Dedifferentiated amniotic fluid mesenchymal stem cell (primary cell): ENCODE measurements around the gene LIN28A.

Experiments used
- DNase-seq: peaks from one replicate; pipeline ENCODE4 v3.0.0-alpha.2; 2016; ENCODE audit errors: extremely low spot score

LIN28A gene

DNA sequence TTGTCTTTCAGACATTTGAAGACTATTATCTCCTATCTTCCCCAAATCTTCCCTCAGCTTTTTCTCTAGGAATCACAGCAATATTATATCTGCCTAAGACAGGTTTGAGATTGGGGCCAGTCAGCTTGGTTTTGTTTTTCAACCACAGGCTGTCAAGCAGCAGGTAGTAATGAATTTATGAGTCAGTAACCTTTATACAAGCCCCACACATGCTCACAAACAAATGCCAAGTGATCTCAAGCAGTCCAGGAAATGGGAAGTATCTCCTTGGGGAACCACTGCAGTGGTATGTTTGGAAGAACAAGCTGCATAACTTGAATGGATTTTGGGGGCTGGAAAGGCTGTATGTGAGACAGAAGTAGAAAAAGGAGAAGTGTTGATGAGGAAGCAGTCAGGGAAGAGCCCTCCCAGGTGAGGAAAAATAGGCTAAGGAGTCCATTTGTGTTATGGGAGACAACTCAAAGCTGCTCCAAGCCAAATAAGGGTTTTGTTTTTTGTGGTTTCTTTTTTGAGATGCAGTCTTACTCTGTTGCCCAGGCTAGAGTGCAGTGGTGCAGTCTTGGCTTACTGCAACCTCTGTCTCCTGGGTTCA lies 23.6 kb downstream of the LIN28A start:
- no peak for DNase-seq

DNA sequence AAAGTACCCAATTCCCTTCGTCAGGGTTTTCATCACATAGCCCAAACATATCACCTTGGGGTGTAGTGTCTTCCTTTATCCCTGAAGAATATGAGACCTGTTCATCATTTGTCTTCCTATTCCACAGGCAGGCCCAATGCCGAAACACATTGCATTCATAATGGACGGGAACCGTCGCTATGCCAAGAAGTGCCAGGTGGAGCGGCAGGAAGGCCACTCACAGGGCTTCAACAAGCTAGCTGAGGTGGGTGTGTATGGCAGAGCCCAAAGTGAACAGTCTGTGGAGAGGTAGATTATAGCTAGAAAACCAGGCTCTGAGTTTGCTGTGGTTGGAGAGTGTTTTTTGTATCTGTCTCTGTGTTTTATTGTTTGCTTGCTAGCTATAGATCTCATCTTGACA lies 27.4 kb downstream of the LIN28A start:
- no peak for DNase-seq

DNA sequence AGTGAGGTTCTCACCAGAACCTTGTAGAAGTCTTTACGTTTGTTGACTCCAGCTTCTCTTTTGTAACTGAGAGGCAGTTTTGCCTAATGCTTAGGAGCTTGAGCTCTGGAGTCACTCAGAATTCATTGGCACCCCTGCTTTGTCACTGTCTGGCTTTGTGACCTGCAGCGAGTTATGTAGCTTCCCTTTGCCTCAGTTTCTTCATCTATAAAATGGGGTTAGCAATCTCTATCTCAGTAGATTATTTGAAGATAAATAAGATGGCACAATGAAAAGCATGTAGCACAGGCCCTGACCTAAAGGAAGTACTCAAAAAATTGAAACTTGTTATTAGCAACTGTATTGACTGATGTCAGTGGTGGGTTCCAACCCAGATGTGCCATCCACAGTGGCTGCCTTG lies 29.6 kb downstream of the LIN28A start:
- DNase-seq: no peak

DNA sequence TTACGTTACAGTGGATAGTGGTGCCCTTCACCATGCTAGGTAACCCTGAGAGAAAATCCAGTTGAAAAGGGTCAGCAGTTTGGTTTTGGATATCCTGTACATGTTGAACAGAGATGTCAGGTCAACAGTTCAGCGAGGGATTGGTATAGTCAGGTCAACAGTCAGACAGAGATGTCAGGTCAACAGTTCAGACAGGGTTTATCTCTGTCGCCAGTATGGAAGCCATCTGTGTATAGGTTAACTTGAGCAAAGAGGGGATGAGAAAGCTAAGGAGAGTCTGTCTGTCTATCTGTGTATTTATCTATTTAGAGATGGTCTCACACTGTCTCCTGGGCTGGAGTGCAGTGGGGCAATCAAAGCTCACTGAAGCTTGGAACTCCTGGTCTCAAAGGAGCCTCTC lies 39.3 kb downstream of the LIN28A start:
- DNase-seq: no peak

DNA sequence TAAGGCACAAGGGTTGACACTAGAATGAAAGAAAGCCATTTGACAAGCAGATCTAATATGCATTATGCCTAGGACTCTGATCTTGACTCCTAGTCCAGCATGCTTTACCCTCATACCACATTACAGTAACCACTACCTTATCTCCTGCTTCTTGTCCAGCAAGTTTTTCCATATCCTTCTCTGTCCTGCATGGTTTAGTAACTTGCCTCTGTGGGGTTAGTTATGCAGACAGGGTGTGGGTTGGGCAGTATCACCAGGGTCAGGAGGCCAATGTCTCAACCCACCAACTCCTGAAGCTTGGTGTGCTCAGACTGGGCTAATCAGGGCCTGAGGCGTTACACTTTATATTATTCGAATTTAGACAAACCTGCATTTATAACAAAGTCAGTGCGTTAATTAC lies 40.3 kb downstream of the LIN28A start:
- DNase-seq: no peak

DNA sequence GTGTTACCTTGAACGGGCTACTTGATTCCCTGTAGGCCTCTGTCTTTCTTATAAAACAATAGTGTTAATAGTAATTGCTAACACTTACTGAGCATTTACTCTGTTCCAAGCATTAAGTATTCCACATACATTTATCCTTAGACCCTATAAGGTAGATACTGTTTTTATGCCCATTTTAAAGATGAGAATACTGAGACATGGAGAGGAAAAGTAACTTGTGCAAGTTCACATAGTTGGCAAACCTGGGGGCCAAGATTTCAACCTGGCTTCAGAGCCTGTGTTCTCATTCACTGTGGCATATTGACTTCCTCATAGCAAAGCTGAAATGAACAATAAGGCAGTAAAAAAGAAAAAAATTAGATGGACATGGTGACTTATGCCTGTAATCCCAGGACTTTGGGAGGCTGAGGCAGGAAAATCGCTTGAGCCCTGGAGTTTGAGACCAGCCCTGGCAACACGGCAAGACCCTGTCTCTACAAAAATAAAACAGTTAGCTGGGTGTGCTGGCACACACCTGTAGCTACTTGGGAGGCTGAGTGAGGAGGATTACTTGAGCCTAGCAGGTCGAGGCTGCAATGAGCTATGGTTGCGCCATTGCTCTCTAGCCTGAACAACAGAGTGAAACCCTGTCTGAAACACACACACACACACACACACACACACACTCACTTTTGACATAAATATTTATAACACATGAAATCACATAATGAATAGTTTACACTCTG lies 42.0 kb downstream of the LIN28A start:
- no peak for DNase-seq

DNA sequence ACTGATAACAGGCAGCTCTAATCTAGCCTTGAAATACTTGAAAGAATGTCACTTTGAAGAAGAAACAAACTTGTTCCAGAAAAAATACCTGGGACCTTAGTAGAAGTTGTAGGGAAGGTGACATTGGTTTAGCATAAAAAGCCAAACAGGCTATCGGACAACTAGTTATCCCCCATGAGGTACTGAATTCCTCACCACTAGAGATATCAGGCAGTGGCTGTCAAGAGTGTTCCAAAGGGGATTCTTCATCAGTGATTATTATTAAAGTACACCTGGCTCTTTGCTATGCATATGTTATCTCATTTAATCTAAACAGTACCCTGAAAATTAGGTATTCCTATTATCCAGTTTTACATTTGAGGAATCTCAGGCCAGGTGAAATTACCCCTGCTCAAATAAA lies 48.5 kb downstream of the LIN28A start:
- no peak for DNase-seq

DNA sequence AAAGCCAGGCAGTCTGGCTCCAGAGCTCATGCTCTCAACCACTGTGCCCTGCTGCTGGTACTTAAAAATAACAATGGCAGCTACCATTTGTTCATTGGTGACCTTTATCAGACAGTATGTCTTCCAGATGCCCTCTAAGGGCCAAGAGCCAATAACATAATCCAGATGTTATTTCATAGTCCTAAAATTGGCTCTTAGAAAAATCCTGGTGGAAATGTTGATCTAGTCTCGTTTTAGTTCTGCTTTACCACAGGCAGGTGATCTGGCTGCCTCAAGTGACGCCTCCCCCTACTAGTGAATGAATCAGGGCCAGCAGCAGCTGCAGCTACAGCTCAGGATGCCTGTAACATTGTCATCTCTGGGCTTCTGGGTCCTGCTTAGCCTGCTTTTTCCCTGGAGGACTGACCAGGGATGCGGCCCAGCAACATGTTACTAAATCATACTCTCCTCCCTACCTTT lies 49.0 kb downstream of the LIN28A start:
- no peak for DNase-seq

DNA sequence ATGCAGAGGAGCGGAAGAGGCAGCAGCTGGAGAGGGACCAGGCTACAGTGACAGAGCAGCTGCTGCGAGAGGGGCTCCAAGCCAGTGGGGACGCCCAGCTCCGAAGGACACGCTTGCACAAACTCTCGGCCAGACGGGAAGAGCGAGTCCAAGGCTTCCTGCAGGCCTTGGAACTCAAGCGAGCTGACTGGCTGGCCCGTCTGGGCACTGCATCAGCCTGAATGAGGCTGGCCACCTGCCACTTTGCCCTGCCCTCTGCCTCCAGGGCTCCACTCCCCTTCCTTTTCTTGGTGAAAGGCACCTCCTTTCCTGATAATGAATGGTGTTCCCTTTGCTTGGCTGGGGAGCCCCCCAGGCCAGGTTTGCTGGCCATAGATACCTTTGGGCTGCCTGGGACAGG lies 58.3 kb downstream of the LIN28A start:
- DNase-seq: no peak

DNA sequence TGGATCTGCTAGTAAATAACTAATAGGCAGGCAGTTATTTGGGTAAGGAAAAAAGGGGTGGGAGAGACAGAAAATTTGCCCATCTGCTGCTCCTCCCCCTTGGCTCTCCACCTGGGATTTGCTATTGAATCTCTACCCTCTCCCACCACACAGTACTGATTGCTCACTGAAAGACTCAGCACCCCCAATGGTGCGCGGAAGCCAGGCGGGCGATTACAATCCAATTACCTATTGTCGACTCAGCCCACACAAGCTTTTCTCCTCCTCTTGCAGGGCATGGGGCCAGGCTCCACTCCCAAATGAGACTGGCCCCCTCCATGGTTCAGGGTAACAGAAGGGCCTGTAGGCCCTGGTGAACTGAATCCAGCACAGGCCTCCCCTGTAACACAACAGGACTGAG lies 58.9 kb downstream of the LIN28A start:
- no peak for DNase-seq

DNA sequence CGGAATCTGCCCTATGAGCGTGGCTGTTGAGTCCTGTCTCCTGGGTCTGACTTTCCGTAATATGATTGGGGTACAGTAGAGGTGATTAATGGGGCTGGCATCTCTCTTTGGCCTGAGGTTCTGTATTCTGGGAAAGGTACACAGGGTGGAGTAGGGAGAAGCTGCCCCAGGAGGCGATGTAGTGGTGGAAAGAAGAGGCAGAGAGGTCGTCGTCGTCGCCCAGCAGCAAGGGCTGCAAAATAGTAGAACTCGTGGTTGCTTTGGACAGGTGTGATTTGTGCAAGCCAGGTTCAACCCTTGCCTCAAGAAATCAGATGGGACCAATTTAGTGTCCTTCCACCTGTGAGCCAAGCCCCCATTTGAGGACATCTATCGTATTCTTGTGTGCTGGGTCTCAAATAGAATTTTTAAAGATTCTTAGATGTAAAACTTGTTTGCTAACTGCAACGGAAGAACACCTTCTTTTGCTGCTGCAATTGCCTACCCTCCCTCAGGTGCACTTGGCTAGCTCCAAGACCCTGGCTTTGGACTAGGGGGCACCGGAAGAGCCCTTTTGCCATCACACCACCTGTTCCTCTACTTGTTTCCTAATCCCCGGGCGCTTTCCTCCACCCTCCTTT lies 60.4 kb downstream of the LIN28A start:
- DNase-seq: no peak

DNA sequence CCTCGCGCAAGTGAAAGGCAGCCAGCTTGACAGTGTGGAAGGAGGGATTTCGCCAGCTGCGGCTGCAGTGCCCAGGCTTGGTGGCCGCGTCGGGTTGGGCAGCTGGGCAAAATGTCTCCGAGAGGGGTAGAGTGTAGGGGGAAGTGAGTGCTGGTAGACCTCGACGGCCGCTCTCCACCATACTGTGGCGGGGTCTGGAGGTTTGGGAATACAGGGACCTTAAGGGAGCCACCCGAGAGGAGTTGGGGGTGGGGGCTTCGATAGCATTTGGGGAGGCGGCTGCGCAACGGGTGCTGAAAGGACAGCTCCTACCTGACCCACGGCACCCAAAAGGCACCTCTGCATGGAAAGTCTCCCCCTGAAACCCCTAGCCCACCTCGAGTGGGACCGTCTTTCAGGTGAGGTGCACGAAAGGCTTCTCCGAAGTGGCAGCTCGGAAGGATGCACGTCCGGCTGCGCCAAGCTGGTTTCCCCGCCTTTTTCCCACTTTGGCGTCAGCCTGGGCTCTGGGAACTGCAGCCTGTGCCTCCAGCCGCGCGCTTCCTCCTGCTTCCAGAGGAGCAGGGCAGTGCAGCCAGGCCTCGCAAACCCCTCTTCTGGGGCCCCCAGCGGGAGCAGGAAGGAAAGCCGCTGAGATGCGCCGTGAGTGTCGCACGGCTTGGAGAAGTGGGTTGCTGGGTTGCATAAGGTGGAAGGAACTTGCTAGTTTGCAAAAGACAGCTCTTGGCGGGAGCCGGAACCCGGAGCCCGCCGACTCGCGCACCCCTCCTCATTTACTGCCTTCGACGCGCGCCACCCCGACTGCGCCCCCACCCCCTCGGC lies 61.1 kb downstream of the LIN28A start:
- peak; percentile 34 for DNase-seq

DNA sequence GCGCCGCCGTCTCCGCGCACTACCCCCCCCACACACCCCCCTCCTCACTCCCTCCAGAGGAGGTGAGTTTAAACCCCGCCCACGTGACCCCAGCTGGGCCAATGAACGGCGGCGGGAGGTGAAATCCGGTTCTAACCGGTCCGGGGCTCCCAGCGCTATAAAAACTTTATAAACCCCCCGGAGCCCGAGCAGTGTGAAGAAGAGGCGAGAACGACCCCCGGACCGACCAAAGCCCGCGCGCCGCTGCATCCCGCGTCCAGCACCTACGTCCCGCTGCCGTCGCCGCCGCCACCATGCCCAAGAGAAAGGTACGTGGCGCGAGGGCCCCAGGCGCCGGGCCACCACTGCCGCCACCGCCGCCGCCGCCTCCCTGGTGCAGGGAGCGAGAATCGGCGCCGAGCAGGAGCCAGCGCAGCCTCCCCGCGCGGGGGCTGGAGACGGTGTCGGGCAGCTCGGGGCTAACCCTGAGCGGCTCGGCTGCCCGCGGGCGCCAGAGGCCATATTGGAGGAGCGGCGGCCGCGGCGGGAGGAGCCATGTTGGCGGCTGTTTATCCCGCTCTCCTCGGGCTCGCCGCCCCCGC lies 61.8 kb downstream of the LIN28A start, which contains the start of gene HMGN2:
TSS of gene HMGN2 (plus strand) at position 121 of the 581 bp plus-strand sequence. CDS start at position 294, 173 bp downstream.
- peak; percentile 85 for DNase-seq

DNA sequence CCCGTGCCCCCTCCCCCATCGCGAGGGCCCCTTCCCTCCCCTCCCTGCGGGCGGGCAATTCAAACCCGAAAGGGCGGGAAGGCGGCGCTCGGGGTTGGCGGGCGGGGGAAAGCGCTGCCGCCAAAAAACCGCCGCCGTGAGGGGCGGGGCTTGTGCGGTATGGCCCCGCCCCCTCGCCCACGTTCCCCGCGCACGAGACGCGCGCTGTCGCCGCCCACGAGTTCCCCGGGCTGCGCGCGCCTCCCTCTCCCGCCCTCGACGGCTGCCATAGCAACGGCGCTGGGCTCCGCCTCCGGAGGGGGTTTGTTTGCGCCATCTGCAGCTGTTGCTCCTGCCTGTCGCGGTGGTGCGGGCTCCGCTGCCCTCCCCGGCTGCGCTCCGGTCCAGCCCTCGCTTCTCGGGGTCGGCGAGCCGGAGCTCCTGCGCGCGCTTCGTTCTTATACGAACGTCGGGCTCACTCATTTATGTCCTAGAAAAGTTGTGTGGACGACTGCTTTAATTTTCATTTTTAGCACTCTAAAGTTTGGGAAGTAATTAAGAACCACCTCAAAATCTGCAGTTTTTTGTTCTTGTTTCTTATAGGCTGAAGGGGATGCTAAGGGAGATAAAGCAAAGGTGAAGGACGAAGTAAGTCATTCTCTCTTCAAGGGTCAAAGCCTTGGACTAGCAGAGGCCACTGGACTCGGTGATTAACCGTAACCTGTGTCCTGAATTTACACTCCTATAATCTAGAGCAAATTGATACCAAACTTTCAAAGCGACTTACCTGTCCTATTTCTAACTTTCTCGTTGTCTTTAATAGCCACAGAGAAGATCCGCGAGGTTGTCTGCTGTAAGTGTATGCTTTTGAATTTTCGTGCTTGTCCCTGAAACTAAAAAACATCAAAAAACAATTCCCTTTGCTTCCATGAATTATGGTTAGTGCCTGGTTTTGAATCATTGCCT lies 62.6 kb downstream of the LIN28A start:
- peak; percentile 88 for DNase-seq

DNA sequence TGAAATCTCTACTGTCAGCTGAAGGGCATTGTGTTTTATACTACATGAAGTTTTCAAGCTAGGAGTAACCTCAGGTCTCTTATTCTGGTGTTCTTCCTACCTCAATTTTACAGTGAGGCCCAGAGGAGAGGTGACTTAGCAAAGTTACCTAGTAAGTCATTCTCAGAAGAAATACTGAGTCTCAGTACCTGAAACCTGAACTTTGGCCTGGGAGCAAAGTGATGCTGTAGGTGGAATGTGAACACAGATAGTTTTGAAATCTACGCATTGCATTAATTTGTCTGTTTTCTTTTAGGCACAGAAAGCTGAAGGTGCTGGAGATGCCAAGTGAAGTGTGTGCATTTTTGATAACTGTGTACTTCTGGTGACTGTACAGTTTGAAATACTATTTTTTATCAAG lies 64.2 kb downstream of the LIN28A start:
- DNase-seq: no peak

DNA sequence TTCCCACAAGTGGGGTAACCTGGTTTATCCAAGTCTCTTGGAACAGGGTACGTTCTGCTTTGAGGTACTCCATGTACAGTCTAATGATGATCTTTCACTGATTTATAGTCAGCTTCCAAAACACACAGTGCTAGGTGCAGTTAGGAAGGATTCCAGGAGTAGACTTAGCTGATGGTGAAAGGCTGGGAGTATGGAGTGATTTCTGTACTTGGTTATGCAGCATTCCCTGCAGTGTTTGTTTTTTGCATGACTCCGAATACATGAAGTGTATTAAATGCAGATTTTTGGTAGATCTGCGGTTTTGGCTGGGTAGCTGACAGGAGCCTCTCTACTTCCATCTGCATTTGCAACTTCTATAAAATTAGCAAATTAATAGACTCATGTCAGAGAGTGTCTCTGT lies 65.4 kb downstream of the LIN28A start:
- DNase-seq: no peak

DNA sequence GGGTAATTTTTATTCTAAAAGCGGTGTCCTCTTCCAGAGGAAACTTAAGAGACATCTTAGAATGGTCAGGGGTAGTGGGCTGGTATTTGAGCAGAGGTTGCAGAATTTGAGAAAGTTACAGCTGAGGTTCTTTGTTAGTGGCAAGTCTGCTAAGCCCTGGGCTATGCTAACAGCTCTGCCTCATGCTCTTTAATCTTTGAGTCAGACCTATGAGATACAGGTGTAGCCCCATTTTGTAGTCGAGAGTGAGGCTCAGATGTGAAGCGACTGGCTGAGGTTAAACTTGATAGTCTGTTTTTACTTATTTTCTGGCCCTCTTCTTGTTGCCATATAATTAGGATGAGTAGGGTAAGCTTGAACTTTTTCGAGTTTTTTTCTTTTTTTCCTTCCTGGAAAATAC lies 66.3 kb downstream of the LIN28A start:
- DNase-seq: no peak

DNA sequence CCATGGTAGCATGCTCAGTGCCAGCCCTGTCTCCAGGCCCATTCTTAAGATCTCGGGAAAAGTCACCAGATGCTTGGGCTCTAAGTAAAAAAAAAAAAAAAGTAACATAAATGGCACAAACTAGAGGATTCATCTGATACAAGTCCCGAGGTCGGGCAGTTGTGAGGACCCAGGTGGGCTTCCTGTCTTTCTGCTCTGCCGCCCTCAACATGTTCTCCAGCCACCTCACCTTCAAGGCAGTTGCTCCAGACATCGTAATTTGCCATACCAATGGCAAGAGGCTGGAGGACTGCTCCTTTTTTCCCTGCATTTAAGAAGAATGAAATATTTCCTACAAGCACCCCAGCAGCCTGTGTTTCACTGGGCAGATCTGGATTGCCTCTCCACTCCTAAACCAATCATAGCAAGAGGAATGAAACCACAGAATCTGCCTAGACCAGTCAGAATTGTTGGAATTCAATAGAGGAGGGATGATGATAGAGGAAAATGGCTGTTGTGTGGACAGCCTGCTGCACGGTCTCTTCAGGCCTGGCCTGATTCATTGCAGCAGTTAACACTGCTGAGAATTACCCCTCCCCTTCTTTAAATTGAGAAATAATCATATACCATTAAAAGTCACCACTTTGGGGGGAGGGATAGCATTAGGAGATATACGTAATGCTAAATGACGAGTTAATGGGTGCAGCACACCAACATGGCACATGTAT lies 67.0 kb downstream of the LIN28A start:
- DNase-seq: no peak

DNA sequence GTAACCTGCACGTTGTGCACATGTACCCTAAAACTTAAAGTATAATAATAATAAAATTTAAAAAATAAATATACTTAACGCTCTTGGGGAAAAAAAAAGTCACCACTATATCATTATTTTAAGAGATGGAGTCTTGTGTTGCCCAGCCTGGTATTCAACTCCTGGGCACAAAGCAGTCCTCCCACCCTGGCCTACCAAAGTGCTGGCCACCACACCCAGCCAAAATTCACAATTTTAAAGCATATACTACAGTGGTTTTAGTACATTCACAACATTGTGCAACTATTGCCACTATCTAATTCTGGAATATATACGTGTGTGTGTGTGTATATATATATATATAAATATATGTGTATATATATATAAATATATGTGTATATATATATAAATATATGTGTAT lies 67.5 kb downstream of the LIN28A start:
- DNase-seq: no peak

DNA sequence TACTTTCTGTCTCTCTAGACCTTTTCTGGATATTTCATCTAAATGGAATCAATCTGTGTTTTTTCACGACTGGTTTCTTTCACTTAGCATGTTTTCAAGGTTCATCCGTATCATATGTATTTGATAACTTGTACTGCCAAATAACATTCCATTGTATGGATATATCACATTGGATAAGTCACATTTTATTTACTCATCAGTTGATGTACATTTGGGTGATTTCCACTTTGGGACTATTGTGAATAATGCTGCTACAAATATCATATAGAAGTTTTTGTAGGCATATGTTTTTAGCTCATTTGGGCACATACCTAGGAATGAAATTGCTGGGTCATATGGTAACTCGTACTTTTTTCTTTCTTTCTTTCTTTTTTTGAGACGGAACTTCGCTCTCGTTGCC lies 68.4 kb downstream of the LIN28A start:
- DNase-seq: no peak
